Epithelial cell of esophagus (primary cell): ENCODE measurements around the gene MACROD2.
"Not testable (repeated sequence)": the region's sequence is repeated elsewhere in the genome, so short reads cannot be mapped to it uniquely, and the experiment has no call there.

Experiments used
- DNase-seq: peaks from one replicate; pipeline ENCODE4 v3.0.0; 2010; ENCODE audit warnings: low read depth
- H3K4me3 ChIP-seq: 2 replicates; pipeline ENCODE4 v1.5.1; 2011; ENCODE audit warnings: mild to moderate bottlenecking, low read length, control low read depth
- TF ChIP-seq, protein P1 (sequence below): IDR thresholded peaks from 2 replicates; pipeline ENCODE4 v1.5.1; 2011; ENCODE audit warnings: low read depth, mild to moderate bottlenecking, low read length, control low read depth, inconsistent platforms; ENCODE audit not compliant: insufficient read depth; ENCODE audit errors: missing control alignments

Gene MACROD2

GRCh38 chr20:16011519-16011918 lies 2016.2 kb downstream of the MACROD2 start:
- no peak overlapping the region for H3K4me3 ChIP-seq
- DNase-seq, result no peak
- TF ChIP-seq, protein P1, sequence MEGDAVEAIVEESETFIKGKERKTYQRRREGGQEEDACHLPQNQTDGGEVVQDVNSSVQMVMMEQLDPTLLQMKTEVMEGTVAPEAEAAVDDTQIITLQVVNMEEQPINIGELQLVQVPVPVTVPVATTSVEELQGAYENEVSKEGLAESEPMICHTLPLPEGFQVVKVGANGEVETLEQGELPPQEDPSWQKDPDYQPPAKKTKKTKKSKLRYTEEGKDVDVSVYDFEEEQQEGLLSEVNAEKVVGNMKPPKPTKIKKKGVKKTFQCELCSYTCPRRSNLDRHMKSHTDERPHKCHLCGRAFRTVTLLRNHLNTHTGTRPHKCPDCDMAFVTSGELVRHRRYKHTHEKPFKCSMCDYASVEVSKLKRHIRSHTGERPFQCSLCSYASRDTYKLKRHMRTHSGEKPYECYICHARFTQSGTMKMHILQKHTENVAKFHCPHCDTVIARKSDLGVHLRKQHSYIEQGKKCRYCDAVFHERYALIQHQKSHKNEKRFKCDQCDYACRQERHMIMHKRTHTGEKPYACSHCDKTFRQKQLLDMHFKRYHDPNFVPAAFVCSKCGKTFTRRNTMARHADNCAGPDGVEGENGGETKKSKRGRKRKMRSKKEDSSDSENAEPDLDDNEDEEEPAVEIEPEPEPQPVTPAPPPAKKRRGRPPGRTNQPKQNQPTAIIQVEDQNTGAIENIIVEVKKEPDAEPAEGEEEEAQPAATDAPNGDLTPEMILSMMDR, result no peak

DNA sequence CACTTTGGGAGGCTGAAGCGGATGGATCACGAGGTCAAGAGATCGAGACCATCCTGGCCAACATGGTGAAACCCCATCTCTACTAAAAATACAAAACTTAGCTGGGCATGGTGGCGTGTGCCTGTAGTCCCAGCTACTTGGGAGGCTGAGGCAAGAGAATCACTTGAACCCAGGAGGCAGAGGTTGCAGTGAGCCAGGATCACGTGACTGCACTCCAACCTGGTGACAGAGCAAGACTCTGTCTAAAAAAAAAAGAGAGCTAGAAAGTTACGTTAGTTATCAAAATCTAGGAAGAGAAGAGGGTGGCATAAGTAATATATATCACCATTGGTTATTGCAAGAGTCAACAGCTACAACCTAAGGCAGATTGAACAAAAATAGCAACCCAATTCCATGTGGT lies 2017.6 kb downstream of the MACROD2 start:
- not testable (repeated sequence) for H3K4me3 ChIP-seq, DNase-seq

DNA sequence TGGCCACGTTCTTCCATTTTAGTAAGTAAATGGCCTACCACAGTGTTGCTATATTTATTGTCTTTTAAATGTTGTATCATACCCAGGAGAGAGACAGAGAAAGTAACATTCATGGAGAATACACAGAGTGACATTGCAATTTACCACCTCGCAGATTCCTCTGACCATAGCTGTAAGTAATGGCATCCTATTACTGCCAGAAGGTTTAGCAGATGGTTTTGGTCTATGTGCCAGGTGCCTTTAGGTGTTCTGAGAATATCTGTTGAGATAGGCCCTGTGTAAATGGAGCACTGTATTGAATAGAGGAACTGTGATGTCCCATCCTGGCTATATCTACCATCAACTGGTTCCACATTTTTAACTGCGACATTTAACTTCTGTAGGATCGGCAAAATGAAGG lies 2018.3 kb downstream of the MACROD2 start:
- H3K4me3 ChIP-seq, result no peak overlapping the region
- DNase-seq, result no peak
- TF ChIP-seq, protein P1, result no peak

DNA sequence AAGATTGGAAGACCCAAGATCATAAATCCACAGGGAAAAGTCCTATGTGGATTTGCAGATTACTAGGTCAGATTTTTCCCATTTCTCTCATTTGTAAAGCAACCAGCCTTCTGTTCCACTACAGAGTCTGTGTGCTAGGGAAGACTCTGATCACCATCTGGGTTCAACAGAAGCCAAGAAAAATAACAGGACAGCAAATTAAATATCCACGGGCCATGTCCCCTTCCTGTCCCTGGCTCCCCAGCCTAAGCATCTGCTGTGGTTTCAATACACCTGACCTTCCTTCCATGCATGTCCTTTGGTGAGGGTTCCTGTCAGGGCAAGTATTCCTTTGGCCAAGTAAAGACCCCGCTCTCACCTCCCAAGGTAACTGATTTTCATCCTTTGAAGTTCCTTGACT lies 2019.1 kb downstream of the MACROD2 start:
- DNase-seq, result no peak
- TF ChIP-seq, protein P1, result no peak

GRCh38 chr20:16017656-16018055 lies 2022.3 kb downstream of the MACROD2 start:
- TF ChIP-seq, protein P1, result no peak
- no peak overlapping the region for H3K4me3 ChIP-seq
- no peak for DNase-seq

More for the DNA sequence above, 2019.1 kb downstream of the MACROD2 start:
- H3K4me3 ChIP-seq, result no peak overlapping the region

GRCh38 chr20:16018881-16019280 lies 2023.6 kb downstream of the MACROD2 start:
- TF ChIP-seq, protein P1, result no peak
- H3K4me3 ChIP-seq, result no peak overlapping the region
- no peak for DNase-seq

DNA sequence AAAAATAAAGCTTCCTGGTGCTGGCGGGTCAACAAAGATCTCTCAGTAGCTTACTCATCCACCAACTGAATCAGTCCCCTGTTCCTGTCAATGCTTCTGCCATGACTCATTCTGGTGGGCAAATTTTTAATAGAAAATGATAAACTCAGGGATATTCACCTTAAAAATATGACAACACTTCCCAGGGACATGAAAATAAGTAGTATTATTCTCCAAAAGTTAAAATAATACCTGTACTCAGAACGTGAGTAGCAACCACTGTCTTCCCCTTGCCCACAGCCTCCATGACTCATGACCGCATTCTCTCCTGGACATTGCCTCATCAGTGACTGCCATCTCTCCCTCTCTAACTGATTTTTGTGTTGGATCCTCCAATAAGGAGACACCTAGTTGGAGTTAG lies 2025.7 kb downstream of the MACROD2 start:
- DNase-seq, result peak; percentile 27
- no peak overlapping the region for H3K4me3 ChIP-seq
- TF ChIP-seq, protein P1, result no peak

DNA sequence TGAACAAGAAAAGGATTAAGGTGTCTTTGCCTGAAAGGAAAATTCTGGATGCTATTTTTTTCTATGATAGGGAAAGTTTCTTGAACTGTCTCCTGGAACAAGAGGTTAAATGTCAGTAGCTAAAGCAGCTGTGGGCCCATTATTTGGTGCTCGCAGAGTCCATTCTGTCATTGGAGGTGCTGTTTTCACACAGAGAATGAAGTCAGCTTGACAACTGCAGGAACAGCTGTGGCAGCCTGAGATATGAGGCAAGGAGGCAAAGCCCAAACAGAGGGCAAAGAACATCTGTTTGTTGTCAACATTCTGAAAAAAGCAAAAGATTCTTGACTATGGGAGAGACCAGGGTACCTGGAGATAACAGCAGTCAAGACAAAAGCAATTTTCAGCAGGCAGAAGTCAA lies 2029.8 kb downstream of the MACROD2 start:
- TF ChIP-seq, protein P1, result no peak
- no peak for DNase-seq
- no peak overlapping the region for H3K4me3 ChIP-seq
